Loucy (cell line): ENCODE results near the gene MX2.

Source experiments
- CTCF ChIP-seq: fragments of 200-600 bp; sonication (generic); conservative IDR thresholded peaks from 2 replicates; pipeline ENCODE4 v1.5.1; 2014; ENCODE audit warnings: mild to moderate bottlenecking, antibody characterized with exemption, low read length
- EZH2phosphoT487 ChIP-seq: fragments of 200-600 bp; IDR thresholded peaks from 2 replicates; pipeline ENCODE4 v1.6.1; 2018; ENCODE audit warnings: antibody characterized with exemption, mild to moderate bottlenecking, moderate library complexity, borderline replicate concordance

GRCh38 chr21:41381731-41382130, 19.9 kb downstream of the MX2 start:
- TF ChIP-seq CTCF, result no peak
- TF ChIP-seq EZH2phosphoT487, result no peak
